GM12874 (cell line): Measurements from ENCODE around the gene FGG.

Experiments
- CTCF ChIP-seq: IDR thresholded peaks from 2 replicates; pipeline ENCODE4 v1.5.1; 2011; ENCODE audit warnings: low read depth, mild to moderate bottlenecking, control low read depth, low read length, moderate library complexity; ENCODE audit not compliant: insufficient read depth

Gene FGG

GRCh38 chr4:154620111-154620510 is 7.7 kb upstream of the FGG start:
- no peak for TF ChIP-seq CTCF

GRCh38 chr4:154618708-154619315 is 6.4 kb upstream of the FGG start:
- peak; percentile 69 for TF ChIP-seq CTCF

GRCh38 chr4:154617820-154618317 is 5.4 kb upstream of the FGG start:
- TF ChIP-seq CTCF = no peak

GRCh38 chr4:154616731-154617130 is 4.3 kb upstream of the FGG start:
- no peak for TF ChIP-seq CTCF

- no peak for TF ChIP-seq CTCF
Observed at GRCh38 chr4:154616287-154616686, 3.8 kb upstream of the FGG start.

- no peak for TF ChIP-seq CTCF
Observed at GRCh38 chr4:154615211-154615610, 2.8 kb upstream of the FGG start.

GRCh38 chr4:154614306-154614705 is 1.9 kb upstream of the FGG start:
- no peak for TF ChIP-seq CTCF
